Activated CD4-positive, alpha-beta T cell treated with anti-CD3 and anti-CD28 coated beads, Interleukin-2, amount 10 ng/mL, durations not matched to agents 7 days and 5 days (primary cell): ENCODE results near the gene ABTB1. TPM values are rescaled to one million over a fixed set of nuclear protein-coding genes. Genes with fewer than 3 reads are reported as not detected.

Experiments used
- CTCF ChIA-PET: fragments of 350-600 bp; sonication (Branson Sonifier 250); formaldehyde crosslinking; loops from one replicate; lab custom pipeline; 2021; ENCODE audit warnings: antibody characterized with exemption; lab: Charles Lee
- POLR2A ChIA-PET: fragments of 350-600 bp; sonication (Branson Sonifier 250); formaldehyde crosslinking; loops from one replicate; lab custom pipeline; 2021; ENCODE audit warnings: antibody characterized with exemption; lab: Charles Lee
- DNase-seq: peaks from one replicate; pipeline ENCODE4 v3.0.0-alpha.2; 2020
- H3K27ac Mint-ChIP-seq: one replicate; pipeline ENCODE4 v1.8.0; 2021; ENCODE audit warnings: mild to moderate bottlenecking, moderate library complexity, mixed read lengths
- H3K27me3 Mint-ChIP-seq: one replicate; pipeline ENCODE4 v1.8.0; 2021; ENCODE audit warnings: mixed read lengths
- H3K36me3 Mint-ChIP-seq: one replicate; pipeline ENCODE4 v1.8.0; 2021; ENCODE audit warnings: low read depth, mixed read lengths
- H3K4me1 Mint-ChIP-seq: one replicate; pipeline ENCODE4 v1.8.0; 2021; ENCODE audit warnings: mixed read lengths
- H3K4me3 Mint-ChIP-seq: one replicate; pipeline ENCODE4 v1.8.0; 2021; ENCODE audit warnings: mild to moderate bottlenecking, moderate library complexity, mixed read lengths
- H3K9me3 Mint-ChIP-seq: one replicate; pipeline ENCODE4 v1.8.0; 2021; ENCODE audit warnings: mixed read lengths
- total RNA-seq, 2 experiments: library from RNA; stranded (reverse); gene quantifications; one replicate each; pipeline ENCODE4 v1.2.3, GENCODE V29; 2021

Gene ABTB1
- total RNA-seq, 2 experiments from 2014 or later = 24.3 to 29.5 TPM

- no peaks in the 10 kb centered on the region for H3K4me1 Mint-ChIP-seq
- DNase-seq = no peak
- no peaks in the 10 kb centered on the region for H3K9me3 Mint-ChIP-seq
- no peaks in the 10 kb centered on the region for H3K27me3 Mint-ChIP-seq
- H3K27ac Mint-ChIP-seq = no peak overlapping the region
- ChIA-PET POLR2A (no interaction called here), CTCF (no interaction called here)
- no peak overlapping the region for H3K4me3 Mint-ChIP-seq
- no peaks in the 10 kb centered on the region for H3K36me3 Mint-ChIP-seq
Measured at GRCh38 chr3:127710155-127710941, 37.6 kb downstream of the ABTB1 start.

- no peaks in the 10 kb centered on the region for H3K4me1 Mint-ChIP-seq
- POLR2A ChIA-PET = no interaction called here
Measured at GRCh38 chr3:127711021-127711695, 38.4 kb downstream of the ABTB1 start.

GRCh38 chr3:127711896-127712295 lies 39.1 kb downstream of the ABTB1 start:
- DNase-seq = no peak
- H3K27me3 Mint-ChIP-seq = no peaks in the 10 kb centered on the region
- H3K27ac Mint-ChIP-seq = no peak overlapping the region
- H3K9me3 Mint-ChIP-seq = no peaks in the 10 kb centered on the region
- no peaks in the 10 kb centered on the region for H3K4me1 Mint-ChIP-seq
- no peak overlapping the region for H3K4me3 Mint-ChIP-seq
- CTCF ChIA-PET = interaction anchor here (1.4 kb wide), 1 partner anchor 16 kb away, joined by 3 read pairs; no protein-coding TSS in a partner anchor
- no peaks in the 10 kb centered on the region for H3K36me3 Mint-ChIP-seq
- POLR2A ChIA-PET = no interaction called here

More at GRCh38 chr3:127711021-127711695, 38.4 kb downstream of the ABTB1 start:
- Mint-ChIP-seq H3K27me3 (no peaks in the 10 kb centered on the region), H3K27ac (no peak overlapping the region), H3K4me3 (no peak overlapping the region), H3K36me3 (no peaks in the 10 kb centered on the region), H3K9me3 (no peaks in the 10 kb centered on the region)
- CTCF ChIA-PET = interaction anchor here (0.6 kb wide), 1 partner anchor 54 kb away, joined by 3 read pairs; no protein-coding TSS in a partner anchor
- no peak for DNase-seq

GRCh38 chr3:127712461-127712860 lies 39.7 kb downstream of the ABTB1 start:
- Mint-ChIP-seq H3K4me1 (no peaks in the 10 kb centered on the region), H3K4me3 (no peak overlapping the region), H3K36me3 (no peaks in the 10 kb centered on the region), H3K27ac (no peak overlapping the region), H3K27me3 (no peaks in the 10 kb centered on the region), H3K9me3 (no peaks in the 10 kb centered on the region)
- no peak for DNase-seq
- POLR2A ChIA-PET = no interaction called here
- CTCF ChIA-PET = interaction anchor here (1.4 kb wide), 1 partner anchor 16 kb away, joined by 3 read pairs; no protein-coding TSS in a partner anchor

- ChIA-PET CTCF (interaction anchor here (1.4 to 1.6 kb wide), 2 partner anchors 15 to 17 kb away, joined by 3 read pairs; no protein-coding TSS in a partner anchor), POLR2A (no interaction called here)
- no peaks in the 10 kb centered on the region for H3K4me1 Mint-ChIP-seq
Measured at GRCh38 chr3:127712881-127713771, 40.4 kb downstream of the ABTB1 start.

GRCh38 chr3:127714125-127714571 lies 41.4 kb downstream of the ABTB1 start:
- CTCF ChIA-PET = interaction anchor here (1.6 kb wide), 1 partner anchor 16 kb away, joined by 3 read pairs; no protein-coding TSS in a partner anchor
- POLR2A ChIA-PET = no interaction called here
- H3K27ac Mint-ChIP-seq = no peak overlapping the region
- no peak for DNase-seq
- no peaks in the 10 kb centered on the region for H3K4me1 Mint-ChIP-seq
- H3K27me3 Mint-ChIP-seq = no peaks in the 10 kb centered on the region
- no peaks in the 10 kb centered on the region for H3K36me3 Mint-ChIP-seq
- no peak overlapping the region for H3K4me3 Mint-ChIP-seq
- H3K9me3 Mint-ChIP-seq = no peaks in the 10 kb centered on the region

More at GRCh38 chr3:127712881-127713771, 40.4 kb downstream of the ABTB1 start:
- Mint-ChIP-seq H3K9me3 (no peaks in the 10 kb centered on the region), H3K4me3 (no peak overlapping the region), H3K27ac (no peak overlapping the region), H3K27me3 (no peaks in the 10 kb centered on the region), H3K36me3 (no peaks in the 10 kb centered on the region)
- no peak for DNase-seq

- Mint-ChIP-seq H3K36me3 (no peaks in the 10 kb centered on the region), H3K4me3 (no peak overlapping the region), H3K9me3 (no peaks in the 10 kb centered on the region), H3K4me1 (no peaks in the 10 kb centered on the region), H3K27ac (no peak overlapping the region), H3K27me3 (no peaks in the 10 kb centered on the region)
- ChIA-PET CTCF (interaction anchor here (1.6 kb wide), 1 partner anchor 17 kb away, joined by 3 read pairs; no protein-coding TSS in a partner anchor), POLR2A (no interaction called here)
- no peak for DNase-seq
Measured at GRCh38 chr3:127714866-127715265, 42.1 kb downstream of the ABTB1 start.

- Mint-ChIP-seq H3K9me3 (no peaks in the 10 kb centered on the region), H3K4me1 (no peaks in the 10 kb centered on the region), H3K27ac (no peak overlapping the region), H3K36me3 (no peaks in the 10 kb centered on the region), H3K27me3 (no peaks in the 10 kb centered on the region), H3K4me3 (no peak overlapping the region)
- ChIA-PET POLR2A (no interaction called here), CTCF (no interaction called here)
- no peak for DNase-seq
Measured at GRCh38 chr3:127715532-127715931, 42.8 kb downstream of the ABTB1 start.

GRCh38 chr3:127716384-127716783 lies 43.6 kb downstream of the ABTB1 start:
- Mint-ChIP-seq H3K9me3 (no peaks in the 10 kb centered on the region), H3K27ac (no peak overlapping the region), H3K36me3 (no peaks in the 10 kb centered on the region), H3K4me3 (no peak overlapping the region), H3K4me1 (no peaks in the 10 kb centered on the region), H3K27me3 (no peaks in the 10 kb centered on the region)
- no peak for DNase-seq
- POLR2A ChIA-PET = interaction anchor here (0.6 kb wide), 1 partner anchor 1726 kb away, joined by 3 read pairs; no protein-coding TSS in a partner anchor
- CTCF ChIA-PET = no interaction called here

- Mint-ChIP-seq H3K4me3 (no peak overlapping the region), H3K27ac (no peak overlapping the region), H3K36me3 (no peaks in the 10 kb centered on the region), H3K9me3 (no peaks in the 10 kb centered on the region), H3K27me3 (no peaks in the 10 kb centered on the region), H3K4me1 (no peaks in the 10 kb centered on the region)
- POLR2A ChIA-PET = no interaction called here
- no peak for DNase-seq
- CTCF ChIA-PET = no interaction called here
Measured at GRCh38 chr3:127717357-127718244, 44.8 kb downstream of the ABTB1 start.

GRCh38 chr3:127718245-127718915 lies 45.6 kb downstream of the ABTB1 start:
- ChIA-PET CTCF (no interaction called here), POLR2A (no interaction called here)
- Mint-ChIP-seq H3K27ac (no peak overlapping the region), H3K27me3 (no peaks in the 10 kb centered on the region), H3K4me1 (no peaks in the 10 kb centered on the region), H3K36me3 (no peaks in the 10 kb centered on the region), H3K4me3 (no peak overlapping the region), H3K9me3 (no peaks in the 10 kb centered on the region)
- DNase-seq = no peak
